ENCODE measurements around the gene SPTB.
A peak's percentile ranks its signal among the peaks of the same experiment; 100 is the strongest.

The SPTB gene

DNA sequence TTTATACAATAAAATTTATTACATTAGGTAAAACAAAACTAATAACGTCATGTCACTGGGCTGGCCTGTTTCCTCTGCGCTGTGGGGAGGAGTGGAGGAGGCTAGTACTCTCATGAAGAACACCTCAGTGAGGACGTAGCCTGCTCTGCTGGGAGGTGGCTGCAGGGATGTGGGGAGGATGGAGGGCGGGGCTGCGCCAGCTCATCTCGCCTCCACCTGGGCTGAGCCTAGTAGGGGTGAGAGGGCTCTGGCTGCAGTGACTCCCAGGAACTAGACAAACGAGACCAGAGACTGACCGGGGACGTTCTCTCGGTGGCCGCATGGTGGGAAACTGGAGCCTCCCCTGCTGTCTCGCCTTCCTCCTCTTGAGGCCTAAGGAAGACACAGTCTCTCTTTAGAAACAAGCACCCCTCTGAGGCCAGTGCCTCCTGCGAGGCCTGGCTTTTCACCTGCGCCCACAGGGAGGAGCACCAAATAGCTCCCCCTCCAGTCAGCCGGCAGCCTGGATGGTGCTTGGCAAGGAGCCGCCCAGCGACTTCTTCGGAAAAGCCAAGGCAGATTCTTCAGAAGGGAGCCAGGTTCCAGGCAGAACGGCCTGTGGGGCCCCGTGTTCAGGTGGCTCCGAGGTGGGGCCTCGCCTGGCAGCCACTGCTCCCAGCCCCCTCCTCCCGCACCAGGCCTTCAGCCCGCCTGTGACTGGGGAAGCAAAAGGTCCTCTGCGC lies 113.1 kb downstream of the SPTB start:
- TF ChIP-seq, protein P1, sequence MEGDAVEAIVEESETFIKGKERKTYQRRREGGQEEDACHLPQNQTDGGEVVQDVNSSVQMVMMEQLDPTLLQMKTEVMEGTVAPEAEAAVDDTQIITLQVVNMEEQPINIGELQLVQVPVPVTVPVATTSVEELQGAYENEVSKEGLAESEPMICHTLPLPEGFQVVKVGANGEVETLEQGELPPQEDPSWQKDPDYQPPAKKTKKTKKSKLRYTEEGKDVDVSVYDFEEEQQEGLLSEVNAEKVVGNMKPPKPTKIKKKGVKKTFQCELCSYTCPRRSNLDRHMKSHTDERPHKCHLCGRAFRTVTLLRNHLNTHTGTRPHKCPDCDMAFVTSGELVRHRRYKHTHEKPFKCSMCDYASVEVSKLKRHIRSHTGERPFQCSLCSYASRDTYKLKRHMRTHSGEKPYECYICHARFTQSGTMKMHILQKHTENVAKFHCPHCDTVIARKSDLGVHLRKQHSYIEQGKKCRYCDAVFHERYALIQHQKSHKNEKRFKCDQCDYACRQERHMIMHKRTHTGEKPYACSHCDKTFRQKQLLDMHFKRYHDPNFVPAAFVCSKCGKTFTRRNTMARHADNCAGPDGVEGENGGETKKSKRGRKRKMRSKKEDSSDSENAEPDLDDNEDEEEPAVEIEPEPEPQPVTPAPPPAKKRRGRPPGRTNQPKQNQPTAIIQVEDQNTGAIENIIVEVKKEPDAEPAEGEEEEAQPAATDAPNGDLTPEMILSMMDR (IDR thresholded peaks at IDR 0.05; ENCODE audit: low read depth, low read length): no peak
- H3K4me3 ChIP-seq (ENCODE audit: low read depth, low read length): no peak overlapping the region
- in situ Hi-C loops (cut with HindIII; ENCODE audit: low sequenced_read_pairs): no loop called here
- DNase-seq (ENCODE audit: low read depth, low spot score): no peak

GRCh38 chr14:64765740-64766302 lies 113.9 kb downstream of the SPTB start:
- TF ChIP-seq, protein P1 (IDR thresholded peaks at IDR 0.05; ENCODE audit: low read depth, low read length): no peak
- DNase-seq (ENCODE audit: low read depth, low spot score): no peak
- in situ Hi-C loops (cut with HindIII; ENCODE audit: low sequenced_read_pairs): no loop called here

DNA sequence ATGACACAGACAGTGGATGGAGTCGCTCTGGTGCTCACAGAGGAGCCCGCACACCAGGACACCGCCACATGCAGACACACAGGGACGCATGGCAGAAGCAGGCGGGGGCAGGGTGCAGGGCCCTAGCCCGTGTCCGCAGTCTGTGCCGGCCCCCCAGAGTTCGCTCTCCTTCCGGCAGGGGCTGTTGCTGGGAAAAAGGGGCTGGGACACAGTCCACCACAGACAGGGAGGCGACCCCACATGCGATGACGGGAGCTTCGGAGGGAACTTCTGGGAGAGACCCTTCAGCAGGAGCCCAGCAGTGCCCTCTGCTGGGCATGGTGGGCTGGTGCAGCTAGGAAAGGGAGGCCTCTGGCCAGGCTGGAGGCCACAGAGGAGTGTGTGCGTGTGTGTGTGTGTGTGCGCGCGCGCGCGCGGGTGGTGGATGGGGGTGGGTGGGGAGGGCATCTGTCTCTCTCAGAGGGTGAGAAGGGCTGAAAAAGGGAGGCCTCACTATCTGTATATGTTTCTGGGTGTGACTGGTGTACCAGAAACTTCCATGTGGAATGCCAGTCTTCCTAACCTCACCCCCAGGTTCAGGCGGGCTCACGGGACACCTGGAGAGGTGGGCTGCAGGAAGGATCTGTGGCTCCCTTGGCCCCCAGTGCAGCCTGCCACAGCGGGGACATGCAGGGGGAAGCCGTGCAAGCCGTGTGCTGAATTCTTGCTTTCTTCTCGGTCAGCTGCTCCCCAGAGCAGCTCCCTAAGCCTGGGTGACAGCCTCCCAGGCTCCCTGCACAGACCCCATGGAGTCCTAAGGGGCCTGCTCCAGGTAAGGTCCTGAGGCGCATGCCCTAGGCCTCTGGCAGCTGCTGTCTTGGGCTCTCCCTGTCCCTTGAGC lies 114.8 kb downstream of the SPTB start:
- in situ Hi-C loops (cut with HindIII; ENCODE audit: low sequenced_read_pairs): no loop called here
- peak; percentile 76 for DNase-seq (ENCODE audit: low read depth, low spot score)
- H3K4me3 ChIP-seq (ENCODE audit: low read depth, low read length): no peak overlapping the region
- TF ChIP-seq, protein P1 (IDR thresholded peaks at IDR 0.05; ENCODE audit: low read depth, low read length): peak; percentile 96

More at GRCh38 chr14:64765740-64766302, 113.9 kb downstream of the SPTB start:
- no peak overlapping the region for H3K4me3 ChIP-seq (ENCODE audit: low read depth, low read length)

- TF ChIP-seq, protein P1 (IDR thresholded peaks at IDR 0.05; ENCODE audit: low read depth, low read length): no peak
- peak; percentile 41 for DNase-seq (ENCODE audit: low read depth, low spot score)
- H3K4me3 ChIP-seq (ENCODE audit: low read depth, low read length): no peak overlapping the region
- in situ Hi-C loops (cut with HindIII; ENCODE audit: low sequenced_read_pairs): no loop called here
These were observed 115.7 kb downstream of the SPTB start for GRCh38 chr14:64763801-64764621.

DNA sequence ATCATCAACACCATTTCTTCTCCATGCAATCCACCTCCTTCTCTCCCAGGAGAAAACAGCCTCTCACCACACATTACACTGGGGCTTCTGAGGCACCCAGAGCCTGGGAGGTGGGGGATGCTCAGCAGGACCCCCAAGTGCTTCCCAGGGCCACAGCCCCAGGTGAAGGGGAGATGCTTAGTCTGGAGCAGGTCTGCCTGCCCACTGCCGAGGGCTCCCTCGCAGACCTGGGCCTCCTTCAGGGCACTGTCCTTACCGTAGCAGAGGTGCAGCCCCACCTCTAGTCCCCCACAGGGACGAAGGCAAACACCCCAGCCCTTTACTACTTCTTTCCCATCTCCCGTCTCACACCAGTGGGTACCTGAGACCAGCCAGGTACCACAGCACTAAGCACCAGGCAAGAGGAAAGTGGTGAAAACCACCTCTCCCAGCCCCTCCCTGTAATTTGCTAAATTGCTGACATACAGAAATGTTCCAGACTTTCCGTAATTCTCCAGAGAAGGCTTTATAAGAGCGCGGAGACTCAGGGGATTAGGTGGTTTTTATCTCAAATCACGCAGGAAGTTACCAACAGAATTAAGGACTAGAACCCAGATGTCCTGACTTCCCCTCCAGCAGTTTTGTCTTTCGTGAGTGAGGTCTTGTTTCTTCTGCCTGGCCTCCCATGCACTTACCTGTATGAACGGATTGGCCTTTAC lies 116.5 kb downstream of the SPTB start:
- DNase-seq (ENCODE audit: low read depth, low spot score): no peak
- in situ Hi-C loops (cut with HindIII; ENCODE audit: low sequenced_read_pairs): no loop called here
- TF ChIP-seq, protein P1 (IDR thresholded peaks at IDR 0.05; ENCODE audit: low read depth, low read length): no peak
- no peak overlapping the region for H3K4me3 ChIP-seq (ENCODE audit: low read depth, low read length)

Measured in astrocyte of the spinal cord (primary cell).